Panc1 (cell line): Measurements from ENCODE around the gene AATK.

Source experiments
- CTCF ChIP-seq: fragments of 450-650 bp; IDR thresholded peaks from 2 replicates; pipeline ENCODE4 v1.5.1; 2017; ENCODE audit warnings: mild to moderate bottlenecking
- SIN3A ChIP-seq: IDR thresholded peaks from 2 replicates; pipeline ENCODE4 v1.6.1; 2012; ENCODE audit warnings: low read depth, mild to moderate bottlenecking, low read length, moderate library complexity, borderline replicate concordance; ENCODE audit not compliant: insufficient read depth

- TF ChIP-seq CTCF (no peak), SIN3A (no peak)
Measured at GRCh38 chr17:81127133-81127455, 38.9 kb downstream of the AATK start.
